GM18499 (cell line): ENCODE measurements around the gene GOLM1.
"Not testable (repeated sequence)": the region's sequence is repeated elsewhere in the genome, so short reads cannot be mapped to it uniquely, and the experiment has no call there.

Source experiments
- ATAC-seq: cut with Tn5 transposase; IDR thresholded peaks from one replicate; pipeline ENCODE4 v1.9.1; 2021; ENCODE audit warnings: moderate number of reproducible peaks; ENCODE audit not compliant: insufficient read depth, unreplicated experiment

GOLM1 gene

DNA sequence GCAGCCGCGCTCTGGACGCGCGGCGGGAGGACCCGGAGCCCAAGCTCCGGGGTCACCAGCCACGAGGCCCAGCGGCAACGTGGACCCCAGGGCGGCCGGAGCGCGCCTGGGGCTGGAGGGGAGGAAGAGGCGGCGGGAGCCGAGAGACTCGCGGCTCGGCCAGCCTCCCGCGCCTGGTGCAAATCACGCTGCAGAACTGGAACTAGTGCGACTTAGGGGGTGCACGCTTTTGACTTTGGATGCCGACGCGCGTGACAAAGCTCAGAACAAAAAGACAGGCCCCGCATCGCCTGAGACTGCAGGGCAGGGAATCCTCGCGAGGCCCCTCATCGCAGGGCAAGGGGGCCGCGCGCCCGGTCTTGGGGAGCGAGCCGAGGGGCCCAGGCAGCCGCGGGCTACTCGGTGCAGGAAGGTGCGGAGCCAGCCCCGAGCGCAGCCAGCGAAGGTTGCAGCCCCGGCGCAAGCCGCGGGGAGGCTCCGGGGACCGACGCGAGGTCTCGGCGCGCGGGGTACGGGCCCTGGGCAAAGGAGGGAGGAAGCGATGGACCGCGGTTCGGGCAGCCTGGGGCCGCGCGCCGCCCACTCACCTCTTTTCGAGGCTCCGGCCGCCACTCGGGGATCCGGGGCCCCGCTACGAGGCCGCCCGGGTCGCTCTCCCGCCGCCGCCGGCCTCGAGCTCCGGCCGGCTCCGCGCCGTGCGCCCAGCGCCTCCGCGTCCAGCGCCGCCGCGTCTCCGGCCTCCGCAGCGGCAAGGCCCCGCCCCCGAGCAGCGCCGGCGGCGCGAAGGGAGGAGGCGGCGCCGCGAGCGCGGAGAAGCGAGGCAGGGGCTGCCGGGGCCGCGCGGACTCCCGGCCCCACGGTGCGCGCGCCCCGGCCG is at the start of gene GOLM1:
TSS of gene GOLM1 (minus strand) at position 735 of the 877 bp plus-strand sequence. CDS start 20,238 bp downstream, outside the sequence.
- ATAC-seq, result peak; percentile 44

GRCh38 chr9:86146671-86147070 is 47.3 kb upstream of the GOLM1 start:
- not testable (repeated sequence) for ATAC-seq

DNA sequence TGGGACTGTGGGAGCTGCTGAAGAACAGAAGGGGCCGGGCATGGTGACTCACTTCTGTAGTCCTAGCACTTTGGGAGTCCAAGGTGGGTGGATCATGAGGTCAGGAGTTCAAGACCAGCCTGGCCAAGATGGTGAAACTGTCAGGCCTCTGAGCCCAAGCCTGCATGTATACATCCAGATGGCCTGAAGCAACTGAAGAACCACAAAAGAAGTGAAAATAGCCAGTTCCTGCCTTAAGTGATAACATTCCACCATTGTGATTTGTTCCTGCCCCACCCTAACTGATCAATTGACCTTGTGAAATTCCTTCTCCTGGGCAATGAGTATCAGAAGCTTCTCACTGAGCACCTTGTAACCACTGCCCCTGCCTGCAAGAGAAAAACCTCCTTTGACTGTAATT is 46.6 kb upstream of the GOLM1 start:
- not testable (repeated sequence) for ATAC-seq

DNA sequence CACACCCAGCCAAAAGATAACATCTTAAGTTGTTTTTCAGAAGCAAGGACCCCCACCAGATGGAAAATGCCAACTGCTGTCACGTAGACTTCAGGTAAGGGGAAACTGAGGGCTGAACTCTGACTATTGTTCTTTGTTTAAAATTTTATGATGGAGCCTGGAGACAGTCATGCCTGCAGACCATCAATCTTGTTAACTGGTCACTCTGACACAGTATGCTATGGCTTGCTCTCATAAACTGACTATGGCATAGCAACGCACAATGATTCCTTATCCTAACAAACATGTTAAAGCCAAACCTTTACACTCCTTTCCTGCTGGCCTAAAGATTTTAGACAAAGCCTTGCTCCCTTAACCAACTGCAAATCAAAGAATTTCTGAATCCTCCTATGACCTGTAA is 43.6 kb upstream of the GOLM1 start:
- no peak for ATAC-seq

DNA sequence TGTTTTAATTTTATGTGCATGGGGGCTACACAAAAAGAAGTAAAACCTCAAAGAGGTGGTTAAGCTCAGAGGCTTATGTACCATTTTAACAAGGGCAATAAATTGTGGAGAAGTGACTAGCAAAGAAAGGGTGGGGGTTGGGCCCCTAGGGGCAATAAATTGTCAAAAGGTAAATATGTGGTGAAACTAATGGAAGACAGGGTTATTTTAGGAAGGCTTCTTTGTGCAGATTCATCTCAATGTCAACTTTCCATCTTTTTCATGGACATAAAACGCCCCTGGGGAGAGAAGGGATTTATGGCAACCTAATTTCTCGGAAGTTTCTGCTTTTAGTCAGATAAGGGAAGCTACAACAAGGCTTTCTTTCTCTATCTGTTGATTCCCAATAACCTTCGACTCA is 42.5 kb upstream of the GOLM1 start:
- no peak for ATAC-seq

DNA sequence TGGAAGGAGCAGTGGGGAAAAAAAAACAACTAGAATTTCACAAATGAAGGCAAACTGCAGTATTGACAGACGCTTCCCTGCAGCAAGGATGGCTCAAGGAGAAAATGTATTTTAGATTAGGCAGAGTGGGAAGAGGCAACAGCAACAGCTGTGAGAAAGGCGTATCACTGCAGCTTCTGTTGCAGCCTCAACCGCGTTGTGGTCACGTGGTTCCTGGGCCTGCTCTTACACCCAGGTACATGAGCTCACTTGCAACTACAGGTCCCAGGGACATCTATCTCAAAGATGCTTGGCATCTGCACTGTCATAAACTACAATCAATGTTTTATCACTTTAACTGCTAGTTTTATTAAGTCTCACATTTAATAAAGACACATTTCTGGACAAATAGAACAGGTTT is 36.0 kb upstream of the GOLM1 start:
- ATAC-seq, result no peak

DNA sequence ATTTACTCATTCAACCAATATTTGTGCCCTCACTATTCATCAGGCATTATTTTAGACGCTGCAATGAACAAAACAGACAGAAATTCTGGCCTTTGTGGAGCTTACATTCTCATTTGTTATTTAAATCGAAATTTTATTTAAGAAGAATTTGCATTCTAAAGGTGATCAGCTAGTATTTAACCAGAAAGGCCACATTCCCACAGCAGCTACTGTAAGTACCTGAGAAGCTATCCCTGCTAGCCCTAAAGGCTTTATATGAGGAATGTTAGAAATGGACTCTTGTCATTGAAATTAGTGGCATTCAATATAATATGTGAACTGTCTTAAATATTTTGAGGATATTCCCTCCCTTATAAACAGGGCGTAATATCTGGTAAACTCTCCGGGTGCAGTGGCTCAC is 35.0 kb upstream of the GOLM1 start:
- ATAC-seq, result no peak

DNA sequence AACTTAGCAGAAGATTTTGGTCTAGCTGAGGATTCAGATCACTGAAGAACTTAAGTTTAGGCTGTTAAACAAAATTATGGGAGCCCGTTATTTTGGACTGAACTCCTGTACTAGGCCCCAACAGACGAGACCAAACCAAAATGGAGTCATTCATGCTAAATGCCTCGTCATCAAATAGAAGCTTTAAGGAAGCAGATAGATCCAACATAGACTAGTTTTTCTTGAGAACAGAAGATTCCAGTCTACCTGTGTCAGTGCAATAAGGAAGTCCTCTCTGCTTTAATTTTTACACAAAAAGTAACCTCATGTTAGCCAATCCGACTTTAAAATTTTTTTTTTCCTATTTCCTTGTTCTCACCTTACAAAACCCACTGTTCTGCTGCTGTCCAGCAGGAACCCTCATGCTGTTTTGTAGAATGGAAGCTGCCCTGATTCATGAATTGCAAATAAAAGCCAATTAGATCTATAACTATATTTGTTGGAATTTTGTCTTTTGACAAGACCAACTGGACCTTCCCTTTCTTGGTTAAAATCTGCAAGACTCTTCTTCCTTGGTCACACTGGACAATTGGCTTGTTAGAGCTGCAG is 29.0 kb upstream of the GOLM1 start:
- ATAC-seq, result no peak

- ATAC-seq, result no peak
Observed at GRCh38 chr9:86126998-86127972, 27.9 kb upstream of the GOLM1 start.

DNA sequence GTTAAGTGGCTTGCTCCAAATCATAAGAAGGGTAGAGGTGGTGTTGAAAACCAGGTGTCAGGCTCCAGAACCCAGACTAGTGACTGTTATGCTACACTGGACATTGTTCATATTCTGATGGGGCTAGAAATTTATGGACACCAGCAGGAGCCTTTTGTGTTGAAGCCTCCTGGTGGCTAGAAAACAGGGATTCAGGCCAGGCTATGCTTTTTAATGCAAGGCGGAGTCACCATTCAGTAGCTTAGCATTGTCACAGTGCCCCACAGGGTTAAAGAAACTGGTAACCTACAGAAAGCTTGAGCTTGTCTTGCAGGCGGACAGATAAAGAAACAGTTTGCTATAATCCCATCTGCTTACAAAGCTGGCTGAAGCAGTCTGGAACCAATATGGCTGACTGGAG is 23.0 kb upstream of the GOLM1 start:
- ATAC-seq, result no peak

DNA sequence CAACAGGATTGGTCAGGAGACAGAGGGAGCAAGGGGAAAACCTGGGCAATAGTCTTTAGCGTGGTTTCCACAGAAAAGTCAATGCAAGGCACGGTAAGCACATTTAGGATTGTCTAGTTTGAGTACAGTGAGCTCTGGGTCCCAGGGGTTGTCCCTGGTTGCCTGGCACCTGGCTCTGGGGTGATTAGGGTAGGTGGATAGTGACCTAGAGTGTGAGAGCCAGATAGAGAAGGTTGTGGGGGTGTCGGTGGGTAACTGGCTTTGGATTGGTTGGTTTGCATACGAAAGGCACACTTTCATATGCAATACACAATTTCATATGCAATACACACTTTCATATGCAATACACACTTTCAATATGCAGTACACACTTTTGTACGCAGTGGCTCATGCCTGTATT is 20.1 kb upstream of the GOLM1 start:
- no peak for ATAC-seq

GRCh38 chr9:86116425-86116824 is 17.1 kb upstream of the GOLM1 start:
- no peak for ATAC-seq

- no peak for ATAC-seq
Observed at GRCh38 chr9:86115886-86116285, 16.5 kb upstream of the GOLM1 start.

GRCh38 chr9:86112057-86112456 is 12.7 kb upstream of the GOLM1 start:
- ATAC-seq, result no peak

GRCh38 chr9:86102626-86103025 is 3.3 kb upstream of the GOLM1 start:
- ATAC-seq, result no peak

DNA sequence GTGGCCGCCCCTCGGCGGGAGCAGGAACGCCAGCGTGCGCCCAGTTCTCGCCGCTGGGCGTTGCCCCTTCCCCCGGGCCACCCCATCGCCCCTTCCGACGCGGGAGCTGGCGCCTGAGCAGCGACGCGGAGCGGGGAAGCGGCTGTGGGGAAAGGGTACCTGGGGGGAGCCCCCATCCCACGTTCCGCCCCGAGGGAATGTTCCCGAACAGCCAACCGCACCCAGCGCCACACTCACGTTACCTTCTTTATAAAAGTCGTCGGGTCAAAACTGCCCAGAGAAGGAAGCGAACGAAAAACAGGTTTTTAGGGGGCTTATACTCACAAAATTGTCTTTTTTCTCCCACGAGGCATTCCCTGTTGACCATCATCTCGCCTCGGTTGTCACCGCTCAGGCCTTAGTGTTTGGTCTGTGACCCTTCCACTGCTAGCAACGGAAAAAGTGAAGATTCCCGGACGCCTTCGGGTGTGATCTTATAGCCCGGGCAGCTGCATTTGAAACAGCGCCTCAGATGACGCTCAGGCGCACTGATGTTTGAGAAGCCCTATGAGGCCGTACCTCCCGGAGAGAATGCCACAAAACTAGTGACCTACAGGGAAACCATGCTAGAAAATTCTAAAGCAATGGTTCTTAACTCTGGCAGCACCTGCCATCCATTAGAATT is 475 bp upstream of the GOLM1 start:
- ATAC-seq, result no peak

GRCh38 chr9:86097510-86098224 is 1.7 kb downstream of the GOLM1 start:
- ATAC-seq, result no peak

DNA sequence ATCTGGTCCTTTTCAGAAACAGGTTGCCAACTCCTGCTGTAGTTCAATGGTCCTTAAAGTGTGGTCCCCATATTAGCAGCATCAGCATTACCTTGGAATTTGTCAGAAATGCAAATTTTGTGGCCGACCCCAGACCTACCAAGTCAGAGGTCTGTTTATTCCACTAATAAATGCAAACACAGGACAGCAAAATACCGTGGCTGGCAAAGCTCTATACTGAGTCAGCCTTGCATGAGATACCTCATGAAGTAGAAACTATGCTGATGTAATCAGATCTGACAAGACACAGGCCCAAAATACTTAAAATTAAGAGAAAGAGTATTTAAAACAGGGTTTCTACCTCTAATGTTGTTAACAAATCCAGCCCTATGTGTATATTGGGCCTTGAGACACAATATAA is 3.0 kb downstream of the GOLM1 start:
- no peak for ATAC-seq

- no peak for ATAC-seq
Observed at GRCh38 chr9:86093788-86094555, 5.4 kb downstream of the GOLM1 start.
